HepG2 (cell line): ENCODE measurements around the gene DDAH2. TPM values are rescaled to one million over a fixed set of nuclear protein-coding genes. Genes with fewer than 3 reads are reported as not detected.

ENCODE experiments used
- BORCS8-MEF2B ChIP-seq: sonication (generic); formaldehyde crosslinking; IDR thresholded peaks from 2 replicates; pipeline ENCODE4 v1.8.0; 2022; ENCODE audit warnings: mild to moderate bottlenecking, missing genetic modification reagents
- HIVEP1 ChIP-seq: sonication (generic); formaldehyde crosslinking; IDR thresholded peaks from 2 replicates; pipeline ENCODE4 v1.4.0; 2020; ENCODE audit warnings: mild to moderate bottlenecking, missing genetic modification reagents
- HNRNPUL1 ChIP-seq: fragments of 200-400 bp; formaldehyde crosslinking; IDR thresholded peaks from 2 replicates; pipeline ENCODE4 v1.6.1; 2017; ENCODE audit warnings: low read depth, mild to moderate bottlenecking, low read length, moderate library complexity
- MAF1 ChIP-seq: sonication (generic); formaldehyde crosslinking; IDR thresholded peaks from 2 replicates; pipeline ENCODE4 v1.5.0; 2020; ENCODE audit warnings: missing genetic modification reagents, borderline replicate concordance
- NFKBIZ ChIP-seq: IDR thresholded peaks from 2 replicates; pipeline ENCODE4 v1.6.1; 2018; ENCODE audit warnings: missing genetic modification reagents, missing compliant biosample characterization
- ZBTB39 ChIP-seq: sonication (generic); formaldehyde crosslinking; IDR thresholded peaks from 2 replicates; pipeline ENCODE4 v1.5.0; 2020; ENCODE audit warnings: missing genetic modification reagents
- ZBTB4 ChIP-seq: sonication (generic); formaldehyde crosslinking; IDR thresholded peaks from 2 replicates; pipeline ENCODE4 v1.4.0; 2020; ENCODE audit warnings: missing genetic modification reagents, mild to moderate bottlenecking, borderline replicate concordance
- ZFAT ChIP-seq: sonication (generic); formaldehyde crosslinking; conservative IDR thresholded peaks from 2 replicates; pipeline ENCODE4 v1.8.1; 2023; ENCODE audit warnings: missing genetic modification reagents, inconsistent platforms
- ZFYVE20 ChIP-seq: sonication (generic); formaldehyde crosslinking; IDR thresholded peaks from 2 replicates; pipeline ENCODE4 v1.8.0; 2023; ENCODE audit warnings: low read depth, mild to moderate bottlenecking, moderate library complexity, missing genetic modification reagents, borderline replicate concordance
- ZMYM2 ChIP-seq: sonication (generic); formaldehyde crosslinking; IDR thresholded peaks from 2 replicates; pipeline ENCODE4 v1.8.0; 2022; ENCODE audit warnings: mild to moderate bottlenecking, missing genetic modification reagents
- ZNF263 ChIP-seq: sonication (generic); formaldehyde crosslinking; IDR thresholded peaks from 2 replicates; pipeline ENCODE4 v1.4.0; 2020; ENCODE audit warnings: missing genetic modification reagents
- ZNF326 ChIP-seq: sonication (generic); formaldehyde crosslinking; IDR thresholded peaks from 2 replicates; pipeline ENCODE4 v1.4.0; 2020; ENCODE audit warnings: missing genetic modification reagents, borderline replicate concordance
- ZNF33B ChIP-seq: sonication (generic); formaldehyde crosslinking; IDR thresholded peaks from 2 replicates; pipeline ENCODE4 v1.5.1; 2020; ENCODE audit warnings: mild to moderate bottlenecking, missing genetic modification reagents
- ZNF431 ChIP-seq: sonication (generic); formaldehyde crosslinking; IDR thresholded peaks from 2 replicates; pipeline ENCODE4 v1.9.0; 2022; ENCODE audit warnings: missing genetic modification reagents, low read depth, mild to moderate bottlenecking, borderline replicate concordance
- polyA plus RNA-seq, 8 experiments: library from polyadenylated mRNA; depleted of rRNA in 3 of 8; stranded (reverse) in 7 of 8; unstranded in 1 of 8; fragments of >200 nt; fragmentation: Illumina TruSeq in 4 of 8; extraction: Trizol in 4 of 8; gene quantifications; 2 replicates each; pipeline versions ENCODE4 v1.2.1 to v1.2.3, GENCODE V29; 2011 to 2016; ENCODE audit warnings: low read depth in 4 of 8, missing spikeins in 1 of 8, mixed read lengths in 1 of 8; ENCODE audit not compliant: insufficient read depth in 1 of 8
- total RNA-seq, 5 experiments: library from RNA; depleted of rRNA; stranded (reverse); fragments of >200 nt; fragmentation: Illumina TruSeq; extraction: Trizol; gene quantifications; 2 replicates each; pipeline ENCODE4 v1.2.3, GENCODE V29; 2016; ENCODE audit warnings: low read depth in 1 of 5
- TF ChIP-seq, protein P1 (sequence below): sonication (generic); formaldehyde crosslinking; IDR thresholded peaks from 2 replicates; pipeline ENCODE4 v1.9.0; 2022; ENCODE audit warnings: missing genetic modification reagents, mild to moderate bottlenecking, borderline replicate concordance

Gene DDAH2
- total and polyA plus RNA-seq, 2 of the 13 experiments (the other 11 are each of a cell fraction or from before 2014, with no cell fraction given) = 16.4 to 21.1 TPM

- TF ChIP-seq ZNF33B (CRISPR knock-in tag) (no peak), ZNF326 (no peak), NFKBIZ (CRISPR knock-in tag) (0 out of 2 replicates have a peak, but pooled peaks have one; percentile 42), ZFAT (CRISPR knock-in tag) (no peak), ZBTB4 (no peak), HIVEP1 (CRISPR knock-in tag) (peak; percentile 69; the same call in 1 of the 2 replicates), HNRNPUL1 (no peak), ZNF263 (CRISPR knock-in tag) (no peak), ZFYVE20 (no peak), ZMYM2 (CRISPR knock-in tag) (peak; percentile 77), BORCS8-MEF2B (CRISPR knock-in tag) (no peak), ZBTB39 (CRISPR knock-in tag) (no peak), MAF1 (CRISPR knock-in tag) (no peak), ZNF431 (CRISPR knock-in tag) (no peak)
- TF ChIP-seq, protein P1, sequence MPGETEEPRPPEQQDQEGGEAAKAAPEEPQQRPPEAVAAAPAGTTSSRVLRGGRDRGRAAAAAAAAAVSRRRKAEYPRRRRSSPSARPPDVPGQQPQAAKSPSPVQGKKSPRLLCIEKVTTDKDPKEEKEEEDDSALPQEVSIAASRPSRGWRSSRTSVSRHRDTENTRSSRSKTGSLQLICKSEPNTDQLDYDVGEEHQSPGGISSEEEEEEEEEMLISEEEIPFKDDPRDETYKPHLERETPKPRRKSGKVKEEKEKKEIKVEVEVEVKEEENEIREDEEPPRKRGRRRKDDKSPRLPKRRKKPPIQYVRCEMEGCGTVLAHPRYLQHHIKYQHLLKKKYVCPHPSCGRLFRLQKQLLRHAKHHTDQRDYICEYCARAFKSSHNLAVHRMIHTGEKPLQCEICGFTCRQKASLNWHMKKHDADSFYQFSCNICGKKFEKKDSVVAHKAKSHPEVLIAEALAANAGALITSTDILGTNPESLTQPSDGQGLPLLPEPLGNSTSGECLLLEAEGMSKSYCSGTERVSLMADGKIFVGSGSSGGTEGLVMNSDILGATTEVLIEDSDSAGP (CRISPR knock-in tag) = peak; percentile 77
Observed at GRCh38 chr6:31769684-31770371, 40.7 kb upstream of the DDAH2 start (continued).
